OCI-LY1 (cell line): Measurements from ENCODE around the gene FSTL5.

Experiments
- EZH2 ChIP-seq: fragments of 200-600 bp; sonication (generic), shearing (Covaris generic); IDR thresholded peaks from 2 replicates; pipeline ENCODE4 v1.8.0; 2017; ENCODE audit warnings: borderline replicate concordance, mixed run types, mild to moderate bottlenecking, antibody characterized with exemption, low read length, moderate library complexity, mixed read lengths
- TF ChIP-seq, protein P1 (sequence below): fragments of 200-600 bp; sonication (generic), shearing (Covaris generic); IDR thresholded peaks from 2 replicates; pipeline ENCODE4 v1.5.1; 2017; ENCODE audit warnings: mild to moderate bottlenecking, antibody characterized with exemption, low read length, moderate library complexity, mixed read lengths

- TF ChIP-seq, protein P1, sequence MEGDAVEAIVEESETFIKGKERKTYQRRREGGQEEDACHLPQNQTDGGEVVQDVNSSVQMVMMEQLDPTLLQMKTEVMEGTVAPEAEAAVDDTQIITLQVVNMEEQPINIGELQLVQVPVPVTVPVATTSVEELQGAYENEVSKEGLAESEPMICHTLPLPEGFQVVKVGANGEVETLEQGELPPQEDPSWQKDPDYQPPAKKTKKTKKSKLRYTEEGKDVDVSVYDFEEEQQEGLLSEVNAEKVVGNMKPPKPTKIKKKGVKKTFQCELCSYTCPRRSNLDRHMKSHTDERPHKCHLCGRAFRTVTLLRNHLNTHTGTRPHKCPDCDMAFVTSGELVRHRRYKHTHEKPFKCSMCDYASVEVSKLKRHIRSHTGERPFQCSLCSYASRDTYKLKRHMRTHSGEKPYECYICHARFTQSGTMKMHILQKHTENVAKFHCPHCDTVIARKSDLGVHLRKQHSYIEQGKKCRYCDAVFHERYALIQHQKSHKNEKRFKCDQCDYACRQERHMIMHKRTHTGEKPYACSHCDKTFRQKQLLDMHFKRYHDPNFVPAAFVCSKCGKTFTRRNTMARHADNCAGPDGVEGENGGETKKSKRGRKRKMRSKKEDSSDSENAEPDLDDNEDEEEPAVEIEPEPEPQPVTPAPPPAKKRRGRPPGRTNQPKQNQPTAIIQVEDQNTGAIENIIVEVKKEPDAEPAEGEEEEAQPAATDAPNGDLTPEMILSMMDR: no peak
- no peak for TF ChIP-seq EZH2
Measured at GRCh38 chr4:161894014-161894413, 269.8 kb downstream of the FSTL5 start.
